IMR-90 (cell line): ENCODE measurements around the gene SRRM4. TPM values are rescaled to one million over a fixed set of nuclear protein-coding genes. Genes with fewer than 3 reads are reported as not detected.

Experiments
- ATAC-seq: fragments of 200-7000 bp; cut with Tn5 transposase; 2 replicates; pipeline ENCODE4 v1.9.1; 2020; ENCODE audit warnings: low read depth, mild to moderate bottlenecking, moderate library complexity
- BruUV-seq: library from RNA; stranded (reverse); fragments of 400-500 nt; replicated peaks from 2 replicates; lab custom pipeline; 2021; lab: Mats Ljungman, UMichigan
- CTCF ChIA-PET: fragments of 300-600 bp; formaldehyde crosslinking; extraction: SDS; loops from one replicate; lab custom pipeline; 2021; ENCODE audit warnings: antibody characterized with exemption; lab: Yijun Ruan, JAX
- POLR2A ChIA-PET: fragments of 300-600 bp; sonication (Branson Sonifier 250); formaldehyde crosslinking; loops from one replicate; lab custom pipeline; 2022; ENCODE audit warnings: antibody characterized with exemption; ENCODE audit not compliant: unreplicated experiment; lab: Charles Lee
- DNase-seq: peaks from one replicate; pipeline ENCODE4 v3.0.0; 2013
- H2AFZ ChIP-seq: replicated peaks from 2 replicates; pipeline ENCODE3; 2013; ENCODE audit warnings: low read length, mild to moderate bottlenecking; ENCODE audit not compliant: poor library complexity
- H2AK5ac ChIP-seq: 2 replicates; pipeline ENCODE4 v1.6.1; 2013; ENCODE audit warnings: low read depth, low read length, inconsistent platforms
- H2AK9ac ChIP-seq: replicated peaks from 2 replicates; pipeline ENCODE3; 2013; ENCODE audit warnings: mild to moderate bottlenecking, low read depth, low read length, moderate library complexity; ENCODE audit not compliant: poor library complexity
- H2BK120ac ChIP-seq: 2 replicates; pipeline ENCODE4 v1.6.1; 2013; ENCODE audit warnings: low read depth, low read length, inconsistent platforms
- H2BK15ac ChIP-seq: 3 replicates; pipeline ENCODE4 v1.6.1; 2013; ENCODE audit warnings: low read depth, low read length, inconsistent platforms
- H2BK20ac ChIP-seq: 2 replicates; pipeline ENCODE4 v1.6.1; 2013; ENCODE audit warnings: low read depth, mild to moderate bottlenecking, inconsistent platforms, low read length, moderate library complexity
- H2BK5ac ChIP-seq: 2 replicates; pipeline ENCODE4 v1.6.1; 2013; ENCODE audit warnings: mild to moderate bottlenecking, low read depth, low read length, inconsistent platforms; ENCODE audit not compliant: poor library complexity, severe bottlenecking
- H3K14ac ChIP-seq: replicated peaks from 2 replicates; pipeline ENCODE4 v1.6.1; 2013; ENCODE audit warnings: low read depth, low read length, inconsistent platforms
- H3K18ac ChIP-seq: 2 replicates; pipeline ENCODE4 v1.6.1; 2013; ENCODE audit warnings: low read depth, low read length, control low read depth
- H3K23ac ChIP-seq: 2 replicates; pipeline ENCODE4 v1.6.1; 2013; ENCODE audit warnings: low read depth, low read length, inconsistent platforms
- H3K27ac ChIP-seq: 2 replicates; pipeline ENCODE4 v1.5.1; 2013; ENCODE audit warnings: mild to moderate bottlenecking, control low read depth, low read length; ENCODE audit not compliant: insufficient read depth
- H3K27me3 ChIP-seq: 2 replicates; pipeline ENCODE4 v1.6.1; 2013; ENCODE audit warnings: low read length; ENCODE audit not compliant: control insufficient read depth, insufficient read depth
- H3K36me3 ChIP-seq: 2 replicates; pipeline ENCODE4 v1.6.1; 2013; ENCODE audit warnings: low read length, mixed read lengths; ENCODE audit not compliant: control insufficient read depth, insufficient read depth
- H3K4ac ChIP-seq: 2 replicates; pipeline ENCODE4 v1.6.1; 2013; ENCODE audit warnings: low read depth, low read length, inconsistent platforms
- H3K4me1 ChIP-seq: 2 replicates; pipeline ENCODE4 v1.6.1; 2013; ENCODE audit warnings: low read length, mixed read lengths; ENCODE audit not compliant: control insufficient read depth, insufficient read depth
- H3K4me2 ChIP-seq: 2 replicates; pipeline ENCODE4 v1.6.1; 2013; ENCODE audit warnings: low read depth, mild to moderate bottlenecking, control low read depth, low read length, moderate library complexity
- H3K4me3 ChIP-seq: 2 replicates; pipeline ENCODE4 v1.5.1; 2013; ENCODE audit warnings: low read depth, mild to moderate bottlenecking, control low read depth, low read length, moderate library complexity; ENCODE audit not compliant: insufficient read depth
- H3K56ac ChIP-seq: 2 replicates; pipeline ENCODE4 v1.6.1; 2013; ENCODE audit warnings: low read length, inconsistent platforms; ENCODE audit not compliant: insufficient read depth; ENCODE audit errors: extremely low read depth
- H3K79me1 ChIP-seq, 2 experiments: 2 replicates each; pipeline ENCODE4 v1.6.1; 2013; ENCODE audit warnings: low read length in 2 of 2, inconsistent platforms in 1 of 2, low read depth in 1 of 2
- H3K9ac ChIP-seq: 2 replicates; pipeline ENCODE4 v1.6.1; 2013; ENCODE audit warnings: low read depth, low read length, control low read depth
- H3K9me1 ChIP-seq: 2 replicates; pipeline ENCODE4 v1.6.1; 2013; ENCODE audit warnings: low read length, inconsistent platforms; ENCODE audit not compliant: insufficient read depth
- H3K9me3 ChIP-seq: 2 replicates; pipeline ENCODE4 v1.6.1; 2013; ENCODE audit warnings: low read length; ENCODE audit not compliant: control insufficient read depth, insufficient read depth
- H4K20me1 ChIP-seq: 2 replicates; pipeline ENCODE4 v1.6.1; 2013; ENCODE audit warnings: low read length, inconsistent platforms; ENCODE audit not compliant: insufficient read depth
- H4K5ac ChIP-seq: 2 replicates; pipeline ENCODE4 v1.6.1; 2013; ENCODE audit warnings: mild to moderate bottlenecking, low read depth, low read length, control low read depth
- H4K8ac ChIP-seq, 2 experiments: 2 replicates each; pipeline ENCODE4 v1.6.1; 2013; ENCODE audit warnings: low read depth in 2 of 2, low read length in 2 of 2, control low read depth in 1 of 2, inconsistent platforms in 1 of 2
- H4K91ac ChIP-seq: 2 replicates; pipeline ENCODE4 v1.6.1; 2013; ENCODE audit warnings: low read depth, low read length, inconsistent platforms; ENCODE audit not compliant: insufficient read depth
- BHLHE40 ChIP-seq: fragments of 150-350 bp; IDR thresholded peaks from 2 replicates; pipeline ENCODE4 v1.6.1; 2016; ENCODE audit warnings: mild to moderate bottlenecking, low read depth, low read length
- CEBPB ChIP-seq: IDR thresholded peaks from 2 replicates; pipeline ENCODE4 v1.6.1; 2012; ENCODE audit warnings: low read depth, low read length, improper control_type of control experiment
- MAFK ChIP-seq: IDR thresholded peaks from 2 replicates; pipeline ENCODE4 v1.6.1; 2012; ENCODE audit warnings: low read depth, low read length, improper control_type of control experiment
- POLR2A ChIP-seq: IDR thresholded peaks from 2 replicates; pipeline ENCODE4 v1.6.1; 2012; ENCODE audit warnings: mild to moderate bottlenecking, low read depth, low read length
- RAD21 ChIP-seq: IDR thresholded peaks from 2 replicates; pipeline ENCODE4 v1.6.1; 2012; ENCODE audit warnings: low read length, improper control_type of control experiment
- WGBS, 2 experiments: methylation state at CpG; one replicate each; pipeline versions ENCODE4 v1.1.5 to v1.1.7; 2013; ENCODE audit warnings: missing lambda C conversion rate in 2 of 2; ENCODE audit not compliant: insufficient read length in 1 of 2; ENCODE audit errors: extremely low coverage in 2 of 2; 5-methylcytosine and 5-hydroxymethylcytosine counted together
- dilution Hi-C: fragments of 300-500 bp; cut with HindIII; formaldehyde crosslinking; loops from one replicate; pipeline ENCODE4 v1.14.3; 2018; ENCODE audit warnings: low sequenced_read_pairs; ENCODE audit not compliant: unreplicated experiment
- in situ Hi-C: fragments of 300-500 bp; cut with MboI; formaldehyde crosslinking; loops from 3 replicates; pipeline ENCODE4 v1.14.3; 2019; ENCODE audit warnings: low sequenced_read_pairs, inconsistent platforms, mixed read lengths
- intact Hi-C: fragments of 100-400 bp; cut with micrococcal nuclease; formaldehyde crosslinking; loops from 2 replicates; pipeline ENCODE4 v1.10.0; 2022
- polyA plus RNA-seq, 3 experiments: library from polyadenylated mRNA; depleted of rRNA; stranded (reverse); fragments of >200 nt; gene quantifications; 2 replicates each; pipeline ENCODE4 v1.2.3, GENCODE V29; 2012; ENCODE audit warnings: low replicate concordance in 1 of 3
- total RNA-seq: library from RNA; depleted of rRNA; stranded (reverse); fragments of >200 nt; gene quantifications from 2 replicates; pipeline ENCODE4 v1.2.3, GENCODE V29; 2012
- TF ChIP-seq, protein P1 (sequence below): fragments of 150-350 bp; IDR thresholded peaks from 2 replicates; pipeline ENCODE4 v1.6.1; 2017; ENCODE audit warnings: mild to moderate bottlenecking, antibody characterized with exemption, low read length, low read depth

SRRM4 gene
- total and polyA plus RNA-seq, 2 of the 4 experiments (the other 2 are of a cell fraction): not detected

DNA sequence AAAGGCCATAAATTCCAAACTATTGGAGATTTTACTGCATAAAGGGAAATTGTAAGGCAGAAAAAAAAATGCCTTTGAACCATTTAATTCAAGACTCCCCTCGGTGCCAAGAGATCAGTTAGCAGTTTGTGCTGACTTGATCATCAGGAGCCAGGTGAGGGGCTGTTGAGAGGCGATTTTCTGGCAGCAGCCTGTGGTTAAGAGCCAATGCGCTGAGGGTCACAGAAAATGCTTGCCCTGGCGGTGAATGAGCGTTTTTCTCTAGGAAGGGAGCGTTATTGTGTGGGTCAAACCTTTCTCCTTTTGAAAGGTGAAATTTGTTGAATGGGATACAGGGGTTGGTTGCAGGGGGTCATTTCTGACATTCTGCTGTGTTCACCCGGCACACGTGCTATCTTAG lies 4.7 kb downstream of the SRRM4 start:
- DNase-seq: no peak
- TF ChIP-seq RAD21 (no peak), BHLHE40 (no peak), POLR2A (no peak), CEBPB (no peak), MAFK (no peak)
- TF ChIP-seq, protein P1, sequence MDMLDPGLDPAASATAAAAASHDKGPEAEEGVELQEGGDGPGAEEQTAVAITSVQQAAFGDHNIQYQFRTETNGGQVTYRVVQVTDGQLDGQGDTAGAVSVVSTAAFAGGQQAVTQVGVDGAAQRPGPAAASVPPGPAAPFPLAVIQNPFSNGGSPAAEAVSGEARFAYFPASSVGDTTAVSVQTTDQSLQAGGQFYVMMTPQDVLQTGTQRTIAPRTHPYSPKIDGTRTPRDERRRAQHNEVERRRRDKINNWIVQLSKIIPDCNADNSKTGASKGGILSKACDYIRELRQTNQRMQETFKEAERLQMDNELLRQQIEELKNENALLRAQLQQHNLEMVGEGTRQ: no peak
- Histone ChIP-seq H3K9ac (no peak overlapping the region), H3K4me3 (no peak overlapping the region), H3K4me1 (no peaks in the 10 kb centered on the region), H3K18ac (no peak overlapping the region), H4K8ac (no peak overlapping the region), H3K79me1 (no peaks in the 10 kb centered on the region), H2BK20ac (no peak overlapping the region), H3K27me3 (no peaks in the 10 kb centered on the region), H4K5ac (no peak overlapping the region), H2AK5ac (no peak overlapping the region), H2AK9ac (no peak overlapping the region), H3K4ac (no peak overlapping the region), H3K56ac (no peak overlapping the region), H4K91ac (no peak overlapping the region), H2BK5ac (no peak overlapping the region), H3K14ac (no peak overlapping the region), H2BK15ac (no peak overlapping the region), H3K9me1 (no peaks in the 10 kb centered on the region), H3K23ac (no peak overlapping the region), H3K36me3 (no peaks in the 10 kb centered on the region), H3K27ac (no peak overlapping the region), H4K20me1 (no peaks in the 10 kb centered on the region), H2AFZ (no peak overlapping the region), H3K4me2 (no peak overlapping the region), H2BK120ac (no peak overlapping the region), H3K9me3 (peaks cover 14% of the 10 kb centered on the region)
- no peak for ATAC-seq
- ChIA-PET POLR2A (no interaction called here), CTCF (interaction anchor here (0.6 kb wide), 1 partner anchor 334 kb away, joined by 3 read pairs; no protein-coding TSS in a partner anchor)
- 20% methylated on average over 3 of the region's 8 CpGs; no CpG with 5 or more reads in 1 of the 2 experiments for WGBS, 2 experiments
- dilution Hi-C loops (no loop called here), intact Hi-C loops (no loop called here), in situ Hi-C loops (no loop called here)
- BruUV-seq: no TSS peak
